ENCODE data around the gene C17orf67. TPM values are rescaled to one million over a fixed set of nuclear protein-coding genes. Genes with fewer than 3 reads are reported as not detected.

The C17orf67 gene
- total RNA-seq, 1 donor from 2014 or later = 2.4 TPM

DNA sequence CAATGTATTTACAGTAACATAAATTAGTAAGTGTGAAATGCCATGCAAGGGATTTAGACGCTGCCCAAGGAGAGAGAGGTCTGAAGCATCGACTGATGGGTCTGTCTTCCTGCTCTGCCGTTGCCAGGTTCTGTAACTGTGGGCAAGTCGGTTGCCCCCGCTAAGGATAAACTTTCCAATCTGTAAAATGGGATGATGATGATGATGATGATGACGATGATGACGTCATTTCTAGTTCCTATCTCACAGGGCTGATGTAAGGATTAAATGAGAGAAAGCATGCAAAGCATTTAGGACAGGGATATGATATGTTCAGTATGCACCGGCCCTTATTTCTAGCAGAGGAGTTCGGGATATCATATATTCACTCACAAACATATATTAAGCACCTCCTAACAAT lies 54.8 kb downstream of the C17orf67 start:
- H3K27me3 Mint-ChIP-seq (ENCODE audit: low read depth) = peaks cover 44% of the 10 kb centered on the region
- TF ChIP-seq, protein P1, sequence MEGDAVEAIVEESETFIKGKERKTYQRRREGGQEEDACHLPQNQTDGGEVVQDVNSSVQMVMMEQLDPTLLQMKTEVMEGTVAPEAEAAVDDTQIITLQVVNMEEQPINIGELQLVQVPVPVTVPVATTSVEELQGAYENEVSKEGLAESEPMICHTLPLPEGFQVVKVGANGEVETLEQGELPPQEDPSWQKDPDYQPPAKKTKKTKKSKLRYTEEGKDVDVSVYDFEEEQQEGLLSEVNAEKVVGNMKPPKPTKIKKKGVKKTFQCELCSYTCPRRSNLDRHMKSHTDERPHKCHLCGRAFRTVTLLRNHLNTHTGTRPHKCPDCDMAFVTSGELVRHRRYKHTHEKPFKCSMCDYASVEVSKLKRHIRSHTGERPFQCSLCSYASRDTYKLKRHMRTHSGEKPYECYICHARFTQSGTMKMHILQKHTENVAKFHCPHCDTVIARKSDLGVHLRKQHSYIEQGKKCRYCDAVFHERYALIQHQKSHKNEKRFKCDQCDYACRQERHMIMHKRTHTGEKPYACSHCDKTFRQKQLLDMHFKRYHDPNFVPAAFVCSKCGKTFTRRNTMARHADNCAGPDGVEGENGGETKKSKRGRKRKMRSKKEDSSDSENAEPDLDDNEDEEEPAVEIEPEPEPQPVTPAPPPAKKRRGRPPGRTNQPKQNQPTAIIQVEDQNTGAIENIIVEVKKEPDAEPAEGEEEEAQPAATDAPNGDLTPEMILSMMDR (conservative IDR thresholded peaks at IDR 0.05) = no peak
- H3K36me3 Mint-ChIP-seq (ENCODE audit: low read depth) = no peaks in the 10 kb centered on the region
- no peaks in the 10 kb centered on the region for H3K9me3 Mint-ChIP-seq
- peaks cover 11% of the 10 kb centered on the region for H3K4me1 Mint-ChIP-seq
- H3K27ac Mint-ChIP-seq (ENCODE audit: unreplicated experiment) = no peak overlapping the region
- no peak for DNase-seq (ENCODE audit: low read depth, low spot score)
- H3K4me3 Mint-ChIP-seq = no peak overlapping the region

DNA sequence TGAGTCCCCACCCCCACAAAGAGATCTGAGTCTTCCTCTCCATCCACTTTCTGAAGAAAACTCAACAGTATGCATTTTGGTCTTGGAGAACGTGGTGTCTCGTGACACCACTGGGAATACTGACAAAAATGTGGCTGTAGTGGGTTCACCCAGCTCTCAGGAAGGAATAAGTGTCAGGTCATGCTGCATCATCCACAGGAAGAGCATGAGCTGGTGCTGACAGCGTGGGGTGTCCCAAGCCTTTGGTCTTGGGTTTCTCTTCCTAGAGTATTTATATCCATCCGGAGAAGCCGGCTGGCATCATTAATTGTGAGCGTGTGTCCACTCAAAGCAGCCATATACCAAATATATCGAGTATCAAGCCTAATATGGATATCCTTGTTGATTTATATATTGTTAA lies 55.9 kb downstream of the C17orf67 start:
- TF ChIP-seq, protein P1 (conservative IDR thresholded peaks at IDR 0.05) = no peak
- DNase-seq (ENCODE audit: low read depth, low spot score) = no peak
- peaks cover 11% of the 10 kb centered on the region for H3K4me1 Mint-ChIP-seq
- no peaks in the 10 kb centered on the region for H3K36me3 Mint-ChIP-seq (ENCODE audit: low read depth)
- peaks cover 42% of the 10 kb centered on the region for H3K27me3 Mint-ChIP-seq (ENCODE audit: low read depth)
- H3K4me3 Mint-ChIP-seq = no peak overlapping the region
- H3K27ac Mint-ChIP-seq (ENCODE audit: unreplicated experiment) = no peak overlapping the region
- H3K9me3 Mint-ChIP-seq = no peaks in the 10 kb centered on the region

DNA sequence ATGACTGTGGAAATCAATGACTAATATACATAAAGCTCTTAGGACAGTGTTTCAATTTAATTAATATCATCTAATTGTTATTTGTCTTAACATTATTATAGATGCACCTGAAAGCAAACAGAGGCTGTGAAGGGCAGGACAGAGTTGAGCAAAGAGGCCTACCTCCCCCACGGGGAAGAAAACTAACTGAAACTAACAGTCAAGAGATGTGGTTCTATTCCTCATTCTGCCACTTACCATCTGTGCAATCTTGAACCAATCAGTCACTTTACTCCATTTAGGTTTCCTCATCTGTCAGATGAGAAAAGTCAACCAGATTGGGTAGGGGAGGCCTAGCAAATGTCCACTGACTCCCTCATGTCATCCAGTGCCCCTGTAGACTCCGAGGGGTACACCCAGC lies 59.1 kb downstream of the C17orf67 start:
- peaks cover 17% of the 10 kb centered on the region for H3K27me3 Mint-ChIP-seq (ENCODE audit: low read depth)
- H3K36me3 Mint-ChIP-seq (ENCODE audit: low read depth) = no peaks in the 10 kb centered on the region
- no peak for DNase-seq (ENCODE audit: low read depth, low spot score)
- TF ChIP-seq, protein P1 (conservative IDR thresholded peaks at IDR 0.05) = no peak
- H3K4me3 Mint-ChIP-seq = no peak overlapping the region
- peaks cover 6% of the 10 kb centered on the region for H3K4me1 Mint-ChIP-seq
- no peak overlapping the region for H3K27ac Mint-ChIP-seq (ENCODE audit: unreplicated experiment)
- H3K9me3 Mint-ChIP-seq = no peaks in the 10 kb centered on the region

DNA sequence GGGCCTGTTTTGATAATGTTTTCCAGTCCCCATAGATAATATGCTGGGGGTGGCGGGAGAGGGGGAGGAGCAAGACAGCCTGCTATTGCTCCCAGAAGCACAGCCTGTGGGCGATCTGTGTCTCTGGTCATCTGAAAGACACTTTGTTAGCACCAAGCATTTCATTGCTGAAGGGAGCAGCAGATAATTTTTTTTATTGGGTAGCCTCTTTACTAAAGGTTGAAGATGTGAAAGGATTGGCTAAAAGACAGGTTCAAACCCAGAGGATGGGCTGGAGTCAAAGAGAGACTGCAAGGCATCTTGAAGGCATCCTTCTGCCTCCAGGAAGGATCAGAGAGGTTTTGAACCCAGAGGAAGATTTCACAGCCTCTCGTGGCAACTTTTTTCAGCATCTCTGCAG lies 60.6 kb downstream of the C17orf67 start:
- H3K27ac Mint-ChIP-seq (ENCODE audit: unreplicated experiment) = no peak overlapping the region
- DNase-seq (ENCODE audit: low read depth, low spot score) = no peak
- H3K4me1 Mint-ChIP-seq = peaks cover 3% of the 10 kb centered on the region
- H3K27me3 Mint-ChIP-seq (ENCODE audit: low read depth) = peaks cover 2% of the 10 kb centered on the region
- no peaks in the 10 kb centered on the region for H3K36me3 Mint-ChIP-seq (ENCODE audit: low read depth)
- no peaks in the 10 kb centered on the region for H3K9me3 Mint-ChIP-seq
- TF ChIP-seq, protein P1 (conservative IDR thresholded peaks at IDR 0.05) = no peak
- no peak overlapping the region for H3K4me3 Mint-ChIP-seq

DNA sequence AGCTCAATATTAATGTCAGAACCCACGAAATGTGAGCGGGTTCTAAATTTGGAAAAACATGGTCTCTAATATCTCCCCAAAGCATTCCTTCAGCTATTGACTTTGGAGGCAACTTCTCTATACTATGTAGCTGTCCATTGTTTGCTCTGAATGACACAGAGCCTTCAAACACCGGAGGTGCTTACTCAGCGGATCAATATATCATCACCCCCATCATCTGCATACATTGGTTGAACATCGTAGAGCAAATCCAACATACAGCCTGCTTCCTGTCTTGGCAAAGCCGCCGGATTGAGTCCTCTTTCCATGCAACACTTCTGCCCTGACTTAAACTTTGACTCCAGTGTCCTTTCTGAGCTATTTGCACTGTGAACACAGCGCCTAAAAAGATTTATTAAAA lies 61.3 kb downstream of the C17orf67 start:
- TF ChIP-seq, protein P1 (conservative IDR thresholded peaks at IDR 0.05) = no peak
- H3K4me3 Mint-ChIP-seq = no peak overlapping the region
- H3K4me1 Mint-ChIP-seq = peaks cover 3% of the 10 kb centered on the region
- H3K27ac Mint-ChIP-seq (ENCODE audit: unreplicated experiment) = no peak overlapping the region
- no peaks in the 10 kb centered on the region for H3K9me3 Mint-ChIP-seq
- no peak for DNase-seq (ENCODE audit: low read depth, low spot score)
- no peaks in the 10 kb centered on the region for H3K36me3 Mint-ChIP-seq (ENCODE audit: low read depth)
- no peaks in the 10 kb centered on the region for H3K27me3 Mint-ChIP-seq (ENCODE audit: low read depth)

DNA sequence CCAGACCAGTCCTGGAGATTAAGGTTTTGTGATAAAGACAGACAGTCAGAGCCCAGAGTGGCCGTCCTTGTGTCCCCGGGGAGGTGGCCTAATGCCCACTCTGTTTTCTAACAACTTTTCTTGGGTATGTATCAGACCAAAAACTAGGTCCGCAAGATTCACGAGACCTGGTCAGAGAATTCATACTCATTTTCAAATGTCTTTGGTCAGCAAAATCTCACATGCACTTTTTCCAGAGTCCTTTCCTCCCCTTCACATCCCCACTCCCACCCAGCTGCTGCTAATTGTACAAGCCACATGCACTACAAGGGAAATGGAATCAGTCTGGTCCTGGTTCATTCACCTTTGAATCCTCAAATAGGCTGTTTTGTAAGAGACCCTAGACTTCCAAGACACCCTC lies 61.7 kb downstream of the C17orf67 start:
- DNase-seq (ENCODE audit: low read depth, low spot score) = no peak
- TF ChIP-seq, protein P1 (conservative IDR thresholded peaks at IDR 0.05) = no peak
- Mint-ChIP-seq H3K27me3 (ENCODE audit: low read depth) (no peaks in the 10 kb centered on the region), H3K27ac (ENCODE audit: unreplicated experiment) (no peak overlapping the region), H3K4me1 (peaks cover 3% of the 10 kb centered on the region), H3K9me3 (no peaks in the 10 kb centered on the region), H3K4me3 (no peak overlapping the region), H3K36me3 (ENCODE audit: low read depth) (no peaks in the 10 kb centered on the region)

Measured in neural crest cell (in vitro differentiated cells).